HepG2 (cell line): ENCODE data around the gene LGALS3. TPM values are rescaled to one million over a fixed set of nuclear protein-coding genes. Genes with fewer than 3 reads are reported as not detected.

Experiments
- ATM ChIP-seq: fragments of 450-650 bp; IDR thresholded peaks from 2 replicates; pipeline ENCODE4 v1.7.1; 2017; ENCODE audit warnings: mild to moderate bottlenecking, borderline replicate concordance
- BCL6 ChIP-seq: IDR thresholded peaks from 2 replicates; pipeline ENCODE4 v1.6.1; 2016; ENCODE audit warnings: missing genetic modification reagents, missing compliant biosample characterization
- CHD4 ChIP-seq: fragments of 200-600 bp; sonication (generic); IDR thresholded peaks from 2 replicates; pipeline ENCODE4 v1.7.0; 2017; ENCODE audit warnings: mild to moderate bottlenecking, low read length, borderline replicate concordance
- ETV6 ChIP-seq: sonication (generic); formaldehyde crosslinking; conservative IDR thresholded peaks from 2 replicates; pipeline ENCODE4 v1.4.0; 2020; ENCODE audit warnings: missing genetic modification reagents
- GLMP ChIP-seq: sonication (generic); formaldehyde crosslinking; IDR thresholded peaks from 2 replicates; pipeline ENCODE4 v1.9.0; 2021; ENCODE audit warnings: missing genetic modification reagents, mild to moderate bottlenecking, borderline replicate concordance
- KDM3A ChIP-seq: IDR thresholded peaks from 2 replicates; pipeline ENCODE4 v1.6.1; 2018; ENCODE audit warnings: low read depth, missing compliant biosample characterization
- KLF13 ChIP-seq: sonication (generic); formaldehyde crosslinking; IDR thresholded peaks from 2 replicates; pipeline ENCODE4 v1.4.0; 2020; ENCODE audit warnings: mild to moderate bottlenecking, missing genetic modification reagents
- MEIS1 ChIP-seq: sonication (generic); formaldehyde crosslinking; IDR thresholded peaks from 2 replicates; pipeline ENCODE4 v1.9.0; 2021; ENCODE audit warnings: mild to moderate bottlenecking, missing genetic modification reagents, moderate library complexity, borderline replicate concordance
- PHF5A ChIP-seq: IDR thresholded peaks from one replicate; pipeline ENCODE4 v1.6.1; 2018; ENCODE audit warnings: low read depth, missing genetic modification reagents; ENCODE audit not compliant: unreplicated experiment
- RFXAP ChIP-seq: sonication (generic); formaldehyde crosslinking; IDR thresholded peaks from 2 replicates; pipeline ENCODE4 v1.4.0; 2020; ENCODE audit warnings: missing genetic modification reagents, borderline replicate concordance
- SPEN ChIP-seq: sonication (generic); formaldehyde crosslinking; IDR thresholded peaks from 2 replicates; pipeline ENCODE4 v1.5.1; 2020; ENCODE audit warnings: low read depth, mild to moderate bottlenecking, missing genetic modification reagents
- XBP1 ChIP-seq: sonication (generic); formaldehyde crosslinking; IDR thresholded peaks from 2 replicates; pipeline ENCODE4 v1.5.0; 2020; ENCODE audit warnings: missing genetic modification reagents
- ZNF101 ChIP-seq: sonication (generic); formaldehyde crosslinking; IDR thresholded peaks from 2 replicates; pipeline ENCODE4 v1.4.0; 2020; ENCODE audit warnings: mild to moderate bottlenecking, low read depth, missing genetic modification reagents, borderline replicate concordance
- ZNF235 ChIP-seq: sonication (generic); formaldehyde crosslinking; IDR thresholded peaks from 2 replicates; pipeline ENCODE4 v1.8.1; 2023; ENCODE audit warnings: mild to moderate bottlenecking, missing genetic modification reagents, borderline replicate concordance
- ZNF431 ChIP-seq: sonication (generic); formaldehyde crosslinking; IDR thresholded peaks from 2 replicates; pipeline ENCODE4 v1.9.0; 2022; ENCODE audit warnings: missing genetic modification reagents, low read depth, mild to moderate bottlenecking, borderline replicate concordance
- ZNF468 ChIP-seq: sonication (generic); formaldehyde crosslinking; IDR thresholded peaks from 2 replicates; pipeline ENCODE4 v1.8.0; 2022; ENCODE audit warnings: mild to moderate bottlenecking, moderate library complexity, missing genetic modification reagents
- ZNF530 ChIP-seq: sonication (generic); formaldehyde crosslinking; IDR thresholded peaks from 2 replicates; pipeline ENCODE4 v1.5.0; 2020; ENCODE audit warnings: low read depth, mild to moderate bottlenecking, missing genetic modification reagents
- ZNF605 ChIP-seq: sonication (generic); formaldehyde crosslinking; IDR thresholded peaks from 2 replicates; pipeline ENCODE4 v1.8.0; 2022; ENCODE audit warnings: mild to moderate bottlenecking, missing genetic modification reagents
- ZNF720 ChIP-seq: sonication (generic); formaldehyde crosslinking; IDR thresholded peaks from 2 replicates; pipeline ENCODE4 v1.4.0; 2020; ENCODE audit warnings: missing genetic modification reagents
- ZNF746 ChIP-seq: sonication (generic); formaldehyde crosslinking; IDR thresholded peaks from 2 replicates; pipeline ENCODE4 v1.8.0; 2022; ENCODE audit warnings: mild to moderate bottlenecking, missing genetic modification reagents
- ZNF749 ChIP-seq: sonication (generic); formaldehyde crosslinking; IDR thresholded peaks from 2 replicates; pipeline ENCODE4 v1.8.0; 2022; ENCODE audit warnings: mild to moderate bottlenecking, missing genetic modification reagents, moderate library complexity, borderline replicate concordance
- polyA plus RNA-seq, 8 experiments: library from polyadenylated mRNA; depleted of rRNA in 3 of 8; stranded (reverse) in 7 of 8; unstranded in 1 of 8; fragments of >200 nt; fragmentation: Illumina TruSeq in 4 of 8; extraction: Trizol in 4 of 8; gene quantifications; 2 replicates each; pipeline versions ENCODE4 v1.2.1 to v1.2.3, GENCODE V29; 2011 to 2016; ENCODE audit warnings: low read depth in 4 of 8, missing spikeins in 1 of 8, mixed read lengths in 1 of 8; ENCODE audit not compliant: insufficient read depth in 1 of 8
- total RNA-seq, 5 experiments: library from RNA; depleted of rRNA; stranded (reverse); fragments of >200 nt; fragmentation: Illumina TruSeq; extraction: Trizol; gene quantifications; 2 replicates each; pipeline ENCODE4 v1.2.3, GENCODE V29; 2016; ENCODE audit warnings: low read depth in 1 of 5
- TF ChIP-seq, protein P1 (sequence below): sonication (generic); formaldehyde crosslinking; IDR thresholded peaks from 2 replicates; pipeline ENCODE4 v1.4.0; 2020; ENCODE audit warnings: missing genetic modification reagents
- TF ChIP-seq, protein P2 (sequence below): sonication (generic); formaldehyde crosslinking; conservative IDR thresholded peaks from 2 replicates; pipeline ENCODE4 v1.4.0; 2020; ENCODE audit warnings: missing genetic modification reagents
- TF ChIP-seq, protein P3 (sequence below): IDR thresholded peaks from 2 replicates; pipeline ENCODE4 v1.6.1; 2016; ENCODE audit warnings: control low read depth

LGALS3 gene
- total and polyA plus RNA-seq, 2 of the 13 experiments (the other 11 are each of a cell fraction or from before 2014, with no cell fraction given) = 5.0 to 97.4 TPM

DNA sequence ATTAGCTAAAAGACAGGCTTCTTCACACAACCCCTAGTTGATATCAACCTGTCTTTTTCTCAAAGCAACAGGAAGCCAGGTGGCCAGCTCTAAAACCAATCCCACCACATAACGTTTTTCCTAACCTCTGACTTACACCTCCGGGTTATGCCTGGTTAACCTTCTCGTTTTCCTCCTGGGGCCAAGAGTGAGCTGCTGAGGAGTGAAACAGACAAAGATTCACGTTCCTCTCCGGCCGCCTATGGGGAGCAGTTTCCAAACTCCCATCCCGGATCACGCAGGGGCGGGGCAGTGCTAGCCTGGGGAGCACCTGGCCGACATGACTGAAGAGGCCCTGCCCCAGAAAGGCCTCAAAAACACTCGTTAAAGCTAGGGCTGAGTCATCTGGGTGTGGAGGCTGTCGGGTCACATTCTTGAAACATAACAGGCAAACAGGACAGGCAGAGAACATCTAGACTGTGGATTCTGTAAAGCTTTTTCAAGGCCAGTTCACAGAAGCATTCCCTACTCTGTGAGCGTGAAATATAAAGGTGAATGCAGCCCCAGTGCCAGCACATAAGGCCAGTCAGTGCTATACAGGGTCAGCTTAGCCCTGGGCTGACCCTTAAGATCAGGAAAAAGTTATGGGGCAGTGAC lies 25.9 kb upstream of the LGALS3 start (continued):
- TF ChIP-seq, protein P1, sequence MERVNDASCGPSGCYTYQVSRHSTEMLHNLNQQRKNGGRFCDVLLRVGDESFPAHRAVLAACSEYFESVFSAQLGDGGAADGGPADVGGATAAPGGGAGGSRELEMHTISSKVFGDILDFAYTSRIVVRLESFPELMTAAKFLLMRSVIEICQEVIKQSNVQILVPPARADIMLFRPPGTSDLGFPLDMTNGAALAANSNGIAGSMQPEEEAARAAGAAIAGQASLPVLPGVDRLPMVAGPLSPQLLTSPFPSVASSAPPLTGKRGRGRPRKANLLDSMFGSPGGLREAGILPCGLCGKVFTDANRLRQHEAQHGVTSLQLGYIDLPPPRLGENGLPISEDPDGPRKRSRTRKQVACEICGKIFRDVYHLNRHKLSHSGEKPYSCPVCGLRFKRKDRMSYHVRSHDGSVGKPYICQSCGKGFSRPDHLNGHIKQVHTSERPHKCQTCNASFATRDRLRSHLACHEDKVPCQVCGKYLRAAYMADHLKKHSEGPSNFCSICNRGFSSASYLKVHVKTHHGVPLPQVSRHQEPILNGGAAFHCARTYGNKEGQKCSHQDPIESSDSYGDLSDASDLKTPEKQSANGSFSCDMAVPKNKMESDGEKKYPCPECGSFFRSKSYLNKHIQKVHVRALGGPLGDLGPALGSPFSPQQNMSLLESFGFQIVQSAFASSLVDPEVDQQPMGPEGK (CRISPR knock-in tag) = peak; percentile 78
- TF ChIP-seq KDM3A (CRISPR knock-in tag) = no peak
- TF ChIP-seq, protein P2, sequence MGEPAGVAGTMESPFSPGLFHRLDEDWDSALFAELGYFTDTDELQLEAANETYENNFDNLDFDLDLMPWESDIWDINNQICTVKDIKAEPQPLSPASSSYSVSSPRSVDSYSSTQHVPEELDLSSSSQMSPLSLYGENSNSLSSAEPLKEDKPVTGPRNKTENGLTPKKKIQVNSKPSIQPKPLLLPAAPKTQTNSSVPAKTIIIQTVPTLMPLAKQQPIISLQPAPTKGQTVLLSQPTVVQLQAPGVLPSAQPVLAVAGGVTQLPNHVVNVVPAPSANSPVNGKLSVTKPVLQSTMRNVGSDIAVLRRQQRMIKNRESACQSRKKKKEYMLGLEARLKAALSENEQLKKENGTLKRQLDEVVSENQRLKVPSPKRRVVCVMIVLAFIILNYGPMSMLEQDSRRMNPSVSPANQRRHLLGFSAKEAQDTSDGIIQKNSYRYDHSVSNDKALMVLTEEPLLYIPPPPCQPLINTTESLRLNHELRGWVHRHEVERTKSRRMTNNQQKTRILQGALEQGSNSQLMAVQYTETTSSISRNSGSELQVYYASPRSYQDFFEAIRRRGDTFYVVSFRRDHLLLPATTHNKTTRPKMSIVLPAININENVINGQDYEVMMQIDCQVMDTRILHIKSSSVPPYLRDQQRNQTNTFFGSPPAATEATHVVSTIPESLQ (CRISPR knock-in tag) = no peak
- no peak for TF ChIP-seq GLMP (CRISPR knock-in tag)
- TF ChIP-seq ZNF468 (CRISPR knock-in tag) = 0 out of 2 replicates have a peak, but pooled peaks have one; percentile 31
- TF ChIP-seq CHD4 = no peak
- no peak for TF ChIP-seq ZNF530 (CRISPR knock-in tag)
- TF ChIP-seq ZNF749 = no peak
- no peak for TF ChIP-seq MEIS1
- no peak for TF ChIP-seq ZNF101 (CRISPR knock-in tag)
- no peak for TF ChIP-seq ETV6 (CRISPR knock-in tag)
- TF ChIP-seq RFXAP (CRISPR knock-in tag) = 0 out of 2 replicates have a peak, but pooled peaks have one; percentile 52
- TF ChIP-seq, protein P3, sequence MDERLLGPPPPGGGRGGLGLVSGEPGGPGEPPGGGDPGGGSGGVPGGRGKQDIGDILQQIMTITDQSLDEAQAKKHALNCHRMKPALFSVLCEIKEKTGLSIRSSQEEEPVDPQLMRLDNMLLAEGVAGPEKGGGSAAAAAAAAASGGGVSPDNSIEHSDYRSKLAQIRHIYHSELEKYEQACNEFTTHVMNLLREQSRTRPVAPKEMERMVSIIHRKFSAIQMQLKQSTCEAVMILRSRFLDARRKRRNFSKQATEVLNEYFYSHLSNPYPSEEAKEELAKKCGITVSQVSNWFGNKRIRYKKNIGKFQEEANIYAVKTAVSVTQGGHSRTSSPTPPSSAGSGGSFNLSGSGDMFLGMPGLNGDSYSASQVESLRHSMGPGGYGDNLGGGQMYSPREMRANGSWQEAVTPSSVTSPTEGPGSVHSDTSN (CRISPR knock-in tag) = no peak
- no peak for TF ChIP-seq XBP1 (CRISPR knock-in tag)
- TF ChIP-seq ZNF235 (CRISPR knock-in tag) = no peak
- no peak; the same call in 1 of the 2 replicates for TF ChIP-seq ZNF431 (CRISPR knock-in tag)
- peak; percentile 85 for TF ChIP-seq SPEN (CRISPR knock-in tag)
- TF ChIP-seq ZNF746 (CRISPR knock-in tag) = no peak
- 0 out of 2 replicates have a peak, but pooled peaks have one; percentile 32 for TF ChIP-seq BCL6
- peak; percentile 86 for TF ChIP-seq ZNF605 (CRISPR knock-in tag)
- no peak for TF ChIP-seq KLF13 (CRISPR knock-in tag)
- peak; percentile 61 for TF ChIP-seq PHF5A (CRISPR knock-in tag)
- TF ChIP-seq ZNF720 (CRISPR knock-in tag) = no peak
- no peak for TF ChIP-seq ATM
